Ovary (tissue), 3 donors: ENCODE results near the gene TOMM7.

Source experiments
- CTCF ChIP-seq, 3 donors: fragments of 450-650 bp in 2 of 3; fragments of 200-600 bp in 1 of 3; IDR thresholded peaks; one replicate each; pipeline versions ENCODE4 v1.5.1 to v1.8.0; 2016 to 2022; ENCODE audit warnings: antibody characterized with exemption in 3 of 3, mild to moderate bottlenecking in 1 of 3
- POLR2A ChIP-seq: fragments of 450-650 bp; IDR thresholded peaks from one replicate; pipeline ENCODE4 v1.6.1; 2017; ENCODE audit warnings: antibody characterized with exemption, mild to moderate bottlenecking, moderate library complexity
- donor health status: DM: no; HTN: no; CAD: no.

DNA sequence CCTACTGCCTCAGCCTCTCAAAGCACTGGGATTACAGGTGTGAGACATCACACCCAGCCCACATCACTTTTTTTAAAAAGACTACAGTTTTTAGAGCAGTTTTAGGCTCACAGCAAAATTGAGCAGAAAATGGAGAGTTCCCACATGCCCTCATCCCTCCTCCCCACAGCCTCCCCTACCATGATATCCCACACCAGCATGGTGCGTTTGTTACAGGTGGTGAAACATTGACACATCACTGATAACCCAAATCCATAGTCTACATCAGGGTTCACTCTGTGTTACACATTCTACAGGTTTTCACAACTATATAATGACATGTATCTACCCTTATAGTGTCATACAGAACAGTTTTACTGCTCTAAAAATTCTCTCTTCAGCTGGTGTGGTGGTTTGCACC lies 24.3 kb upstream of the TOMM7 start:
- TF ChIP-seq POLR2A (no peak), CTCF (IDR thresholded peaks at IDR 0.05) (no peak)
